Measurements from ENCODE around the gene POM121. TPM values are rescaled to one million over a fixed set of nuclear protein-coding genes. Genes with fewer than 3 reads are reported as not detected.
"Not testable (repeated sequence)": the region's sequence is repeated elsewhere in the genome, so short reads cannot be mapped to it uniquely, and the experiment has no call there.

Gene POM121
- polyA plus RNA-seq, 1 experiment: 3.5 TPM

GRCh38 chr7:72914756-72915525 is 10.0 kb upstream of the POM121 start:
- H3K27me3 ChIP-seq (ENCODE audit: control insufficient read depth, insufficient read depth, low read length); H3K4me3 ChIP-seq (ENCODE audit: low read depth, low read length); H3K9me3 ChIP-seq (ENCODE audit: control insufficient read depth, insufficient read depth, low read length); POLR2A ChIA-PET; H3K27ac ChIP-seq (ENCODE audit: low read depth, low read length): not testable (repeated sequence)
- peak; percentile 15 for DNase-seq (ENCODE audit: low read depth, low spot score)
- TF ChIP-seq CTCF (IDR thresholded peaks at IDR 0.05; ENCODE audit: low read depth, low read length): peak; percentile 66
- CTCF ChIA-PET: interaction anchor here (0.6 to 2.1 kb wide), 11 partner anchors 8 to 97 kb away, joined by 3 to 11 read pairs (median 4); partner anchors contain the start of gene TYW1B

- Histone ChIP-seq H3K27me3 (ENCODE audit: control insufficient read depth, insufficient read depth, low read length) (no peaks in the 10 kb centered on the region), H3K9me3 (ENCODE audit: control insufficient read depth, insufficient read depth, low read length) (no peaks in the 10 kb centered on the region), H3K4me3 (ENCODE audit: low read depth, low read length) (no peak overlapping the region), H3K27ac (ENCODE audit: low read depth, low read length) (no peak overlapping the region)
- ChIA-PET POLR2A (no interaction called here), CTCF (no interaction called here)
- TF ChIP-seq CTCF (IDR thresholded peaks at IDR 0.05; ENCODE audit: low read depth, low read length): no peak
- DNase-seq (ENCODE audit: low read depth, low spot score): no peak
These were observed 5.6 kb upstream of the POM121 start for GRCh38 chr7:72919256-72919775.

DNA sequence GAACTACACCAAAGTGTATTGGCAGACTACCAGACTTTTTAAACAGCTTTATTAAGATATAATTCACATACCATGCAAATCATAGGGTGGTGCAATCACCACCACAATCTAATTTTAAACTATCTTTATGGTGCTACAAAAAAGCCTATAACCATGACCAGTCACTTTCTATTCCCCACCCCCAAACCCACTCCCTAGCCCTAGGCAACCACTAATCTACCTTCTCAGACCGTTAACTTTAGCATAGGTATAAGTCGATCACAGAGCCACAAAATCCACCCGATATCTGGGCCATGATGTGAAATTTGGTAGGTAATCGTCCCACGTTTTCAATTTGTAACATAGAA is 536 bp upstream of the POM121 start:
- CTCF ChIA-PET: no interaction called here
- no peaks in the 10 kb centered on the region for H3K27me3 ChIP-seq (ENCODE audit: control insufficient read depth, insufficient read depth, low read length)
- no peak for DNase-seq (ENCODE audit: low read depth, low spot score)
- peak overlapping the region; percentile 82 for H3K4me3 ChIP-seq (ENCODE audit: low read depth, low read length)
- H3K27ac ChIP-seq (ENCODE audit: low read depth, low read length): peak overlapping the region; percentile 92
- TF ChIP-seq CTCF (IDR thresholded peaks at IDR 0.05; ENCODE audit: low read depth, low read length): no peak
- POLR2A ChIA-PET: no interaction called here
- no peaks in the 10 kb centered on the region for H3K9me3 ChIP-seq (ENCODE audit: control insufficient read depth, insufficient read depth, low read length)

DNA sequence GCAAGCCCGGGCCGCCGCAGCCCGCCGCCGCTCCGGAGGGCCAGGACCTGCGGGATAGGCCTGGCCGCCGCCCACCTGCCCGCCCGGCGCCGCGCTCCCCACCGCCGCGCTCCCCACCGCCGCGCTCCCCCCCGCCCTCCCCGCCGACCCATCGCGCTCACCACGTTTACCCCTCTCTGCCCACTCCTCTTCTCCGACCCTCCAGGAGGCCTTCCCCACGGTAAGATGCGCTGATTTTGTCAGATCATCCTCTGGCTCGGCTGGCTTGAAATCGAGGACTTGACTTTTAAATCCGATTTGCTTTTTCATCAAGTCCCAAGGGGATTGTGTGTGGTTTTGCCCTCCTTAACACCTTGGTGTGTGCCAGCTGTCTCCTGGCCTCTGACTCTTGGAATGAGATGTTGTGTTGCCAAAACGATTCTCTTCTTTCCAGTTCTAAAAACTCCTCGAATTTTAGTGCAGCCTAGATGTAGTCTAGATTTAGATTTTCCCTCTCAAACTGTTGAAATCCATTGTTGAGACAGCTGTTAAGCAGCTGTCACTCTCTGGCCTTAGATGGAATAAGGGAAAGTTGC is 738 bp downstream of the POM121 start:
- Histone ChIP-seq H3K27me3 (ENCODE audit: control insufficient read depth, insufficient read depth, low read length) (no peaks in the 10 kb centered on the region), H3K9me3 (ENCODE audit: control insufficient read depth, insufficient read depth, low read length) (no peaks in the 10 kb centered on the region), H3K4me3 (ENCODE audit: low read depth, low read length) (peak overlapping the region; percentile 82), H3K27ac (ENCODE audit: low read depth, low read length) (peak overlapping the region; percentile 81)
- no peak for TF ChIP-seq CTCF (IDR thresholded peaks at IDR 0.05; ENCODE audit: low read depth, low read length)
- ChIA-PET POLR2A (no interaction called here), CTCF (interaction anchor here (2.8 kb wide), 1 partner anchor 10 kb away, joined by 11 read pairs; no protein-coding TSS in a partner anchor)
- no peak for DNase-seq (ENCODE audit: low read depth, low spot score)

GRCh38 chr7:72927791-72928190 is 2.9 kb downstream of the POM121 start:
- POLR2A ChIA-PET; H3K4me3 ChIP-seq (ENCODE audit: low read depth, low read length); DNase-seq (ENCODE audit: low read depth, low spot score); H3K27me3 ChIP-seq (ENCODE audit: control insufficient read depth, insufficient read depth, low read length); H3K9me3 ChIP-seq (ENCODE audit: control insufficient read depth, insufficient read depth, low read length); H3K27ac ChIP-seq (ENCODE audit: low read depth, low read length): not testable (repeated sequence)
- CTCF ChIA-PET: interaction anchor here (2.8 kb wide), 1 partner anchor 12 kb away, joined by 11 read pairs; no protein-coding TSS in a partner anchor

GRCh38 chr7:72928216-72928615 is 3.3 kb downstream of the POM121 start:
- H3K27me3 ChIP-seq (ENCODE audit: control insufficient read depth, insufficient read depth, low read length); H3K27ac ChIP-seq (ENCODE audit: low read depth, low read length); CTCF ChIA-PET; DNase-seq (ENCODE audit: low read depth, low spot score); H3K4me3 ChIP-seq (ENCODE audit: low read depth, low read length); H3K9me3 ChIP-seq (ENCODE audit: control insufficient read depth, insufficient read depth, low read length); POLR2A ChIA-PET: not testable (repeated sequence)

DNA sequence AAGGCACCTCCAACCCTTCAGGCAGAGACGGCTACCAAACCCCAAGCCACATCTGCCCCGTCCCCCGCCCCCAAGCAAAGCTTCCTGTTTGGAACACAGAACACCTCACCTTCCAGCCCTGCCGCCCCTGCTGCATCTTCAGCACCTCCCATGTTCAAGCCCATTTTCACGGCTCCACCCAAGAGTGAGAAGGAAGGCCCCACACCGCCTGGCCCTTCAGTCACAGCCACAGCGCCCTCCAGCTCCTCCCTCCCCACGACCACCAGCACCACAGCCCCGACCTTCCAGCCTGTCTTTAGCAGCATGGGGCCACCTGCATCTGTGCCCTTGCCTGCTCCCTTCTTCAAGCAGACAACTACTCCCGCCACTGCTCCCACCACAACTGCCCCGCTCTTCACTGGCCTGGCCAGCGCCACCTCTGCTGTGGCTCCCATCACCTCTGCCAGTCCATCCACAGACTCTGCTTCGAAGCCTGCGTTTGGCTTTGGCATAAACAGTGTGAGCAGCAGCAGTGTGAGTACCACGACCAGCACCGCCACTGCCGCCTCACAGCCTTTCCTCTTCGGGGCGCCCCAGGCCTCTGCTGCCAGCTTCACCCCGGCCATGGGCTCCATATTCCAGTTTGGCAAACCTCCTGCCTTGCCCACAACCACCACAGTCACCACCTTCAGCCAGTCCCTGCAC is 17.3 kb downstream of the POM121 start:
- CTCF ChIA-PET; H3K27ac ChIP-seq (ENCODE audit: low read depth, low read length); H3K9me3 ChIP-seq (ENCODE audit: control insufficient read depth, insufficient read depth, low read length); H3K27me3 ChIP-seq (ENCODE audit: control insufficient read depth, insufficient read depth, low read length); POLR2A ChIA-PET; DNase-seq (ENCODE audit: low read depth, low spot score); H3K4me3 ChIP-seq (ENCODE audit: low read depth, low read length): not testable (repeated sequence)

- H3K27me3 ChIP-seq (ENCODE audit: control insufficient read depth, insufficient read depth, low read length); H3K27ac ChIP-seq (ENCODE audit: low read depth, low read length); H3K4me3 ChIP-seq (ENCODE audit: low read depth, low read length); POLR2A ChIA-PET; DNase-seq (ENCODE audit: low read depth, low spot score); CTCF ChIA-PET; H3K9me3 ChIP-seq (ENCODE audit: control insufficient read depth, insufficient read depth, low read length): not testable (repeated sequence)
These were observed 18.1 kb downstream of the POM121 start for GRCh38 chr7:72942956-72943355.

All from AG04450 (cell line).